ENCODE data around the gene TIMM17A.

DNA sequence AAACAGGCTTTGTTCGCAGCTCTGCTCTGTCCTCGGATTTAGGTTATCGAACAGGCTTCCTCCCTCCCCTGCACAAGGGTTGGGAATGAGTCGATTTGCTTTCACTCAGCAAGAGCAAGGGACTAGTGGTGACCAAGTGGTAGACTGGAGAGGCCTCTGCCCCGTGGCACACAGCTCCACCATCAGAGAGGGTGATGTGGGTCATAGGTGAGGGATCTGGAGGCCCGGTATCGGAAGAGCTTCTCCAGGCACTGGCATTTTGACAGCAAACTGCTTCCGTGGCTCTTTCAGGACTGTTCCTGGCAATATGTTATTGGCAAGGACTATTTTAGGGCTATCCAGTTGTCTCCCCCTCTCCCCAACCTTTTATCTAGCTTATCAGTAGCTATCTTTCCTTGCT, 52.0 kb downstream of the TIMM17A start:
- TF ChIP-seq, protein P1, sequence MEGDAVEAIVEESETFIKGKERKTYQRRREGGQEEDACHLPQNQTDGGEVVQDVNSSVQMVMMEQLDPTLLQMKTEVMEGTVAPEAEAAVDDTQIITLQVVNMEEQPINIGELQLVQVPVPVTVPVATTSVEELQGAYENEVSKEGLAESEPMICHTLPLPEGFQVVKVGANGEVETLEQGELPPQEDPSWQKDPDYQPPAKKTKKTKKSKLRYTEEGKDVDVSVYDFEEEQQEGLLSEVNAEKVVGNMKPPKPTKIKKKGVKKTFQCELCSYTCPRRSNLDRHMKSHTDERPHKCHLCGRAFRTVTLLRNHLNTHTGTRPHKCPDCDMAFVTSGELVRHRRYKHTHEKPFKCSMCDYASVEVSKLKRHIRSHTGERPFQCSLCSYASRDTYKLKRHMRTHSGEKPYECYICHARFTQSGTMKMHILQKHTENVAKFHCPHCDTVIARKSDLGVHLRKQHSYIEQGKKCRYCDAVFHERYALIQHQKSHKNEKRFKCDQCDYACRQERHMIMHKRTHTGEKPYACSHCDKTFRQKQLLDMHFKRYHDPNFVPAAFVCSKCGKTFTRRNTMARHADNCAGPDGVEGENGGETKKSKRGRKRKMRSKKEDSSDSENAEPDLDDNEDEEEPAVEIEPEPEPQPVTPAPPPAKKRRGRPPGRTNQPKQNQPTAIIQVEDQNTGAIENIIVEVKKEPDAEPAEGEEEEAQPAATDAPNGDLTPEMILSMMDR (IDR thresholded peaks at IDR 0.05 in 8 of 11, conservative IDR thresholded peaks at IDR 0.05 in 3 of 11): no peak
- TF ChIP-seq POLR2AphosphoS5 (IDR thresholded peaks at IDR 0.05): no peak
- no peak for TF ChIP-seq POLR2A (IDR thresholded peaks at IDR 0.05)

All from spleen (tissue), 7 donors.